Eye (tissue), 1 donor: ENCODE data around the gene KRTAP10-7.
A peak's percentile ranks its signal among the peaks of the same experiment; 100 is the strongest.
"Not testable (repeated sequence)": the region's sequence is repeated elsewhere in the genome, so short reads cannot be mapped to it uniquely, and the experiment has no call there.

Experiments used
- DNase-seq: peaks from one replicate; pipeline ENCODE4 v3.0.0-alpha.2; 2015

Gene KRTAP10-7

DNA sequence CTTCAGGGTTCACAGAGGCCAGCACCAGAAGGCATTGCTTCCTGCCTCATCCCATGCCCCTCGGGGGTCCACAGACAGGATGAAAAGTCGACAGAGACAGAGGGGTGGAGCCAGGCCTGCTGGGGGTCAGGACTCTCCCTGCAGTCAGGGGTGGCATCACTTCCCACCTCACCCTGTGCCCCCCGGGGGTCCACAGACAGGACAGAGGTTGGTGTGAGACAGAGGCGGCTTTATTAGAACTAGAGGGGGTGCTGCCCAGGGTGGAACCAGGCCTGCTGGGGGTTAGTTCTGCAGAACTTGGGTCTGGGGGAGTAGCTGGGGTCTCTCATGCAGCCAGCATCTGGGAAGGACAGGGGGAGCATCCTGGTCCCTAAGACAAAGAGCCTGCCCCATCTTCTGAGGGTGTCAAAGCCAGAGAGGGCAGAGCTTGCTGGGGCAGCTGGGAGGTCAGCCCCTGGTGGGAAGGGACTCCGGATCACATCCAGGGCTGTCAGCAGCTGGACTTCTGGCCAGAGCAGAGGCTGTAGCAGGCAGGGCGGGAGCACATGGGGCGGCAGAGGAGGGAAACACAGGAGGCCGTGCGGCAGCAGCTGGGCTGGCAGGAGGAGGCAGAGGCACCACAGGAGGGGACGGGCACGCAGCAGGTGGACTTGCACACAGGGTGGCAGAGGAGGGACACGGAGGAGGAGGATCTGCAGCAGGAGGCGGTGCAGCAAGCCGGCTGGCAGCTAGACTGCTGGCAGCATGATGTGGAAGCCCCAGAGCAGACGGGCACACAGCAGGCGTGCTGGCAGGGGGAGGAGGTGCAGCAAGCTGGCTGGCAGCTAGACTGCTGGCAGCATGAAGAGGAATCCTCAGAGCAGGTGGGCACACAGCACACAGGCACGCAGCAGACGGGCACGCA is 9.2 kb upstream of the KRTAP10-7 start:
- DNase-seq: not testable (repeated sequence)

DNA sequence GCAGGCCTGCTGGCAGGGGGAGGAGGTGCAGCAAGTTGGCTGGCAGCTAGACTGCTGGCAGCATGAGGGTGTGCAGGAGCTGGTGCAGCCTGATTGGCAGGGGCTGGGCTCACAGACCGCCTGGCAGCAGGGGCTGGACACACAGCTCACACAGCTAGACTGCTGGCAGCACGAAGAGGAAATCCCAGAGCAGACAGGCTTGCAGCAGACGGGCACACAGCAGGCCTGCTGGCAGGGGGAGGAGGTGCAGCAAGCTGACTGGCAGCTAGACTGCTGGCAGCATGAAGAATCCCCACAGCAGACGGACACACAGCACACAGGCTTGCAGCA is 8.6 kb upstream of the KRTAP10-7 start:
- not testable (repeated sequence) for DNase-seq

DNA sequence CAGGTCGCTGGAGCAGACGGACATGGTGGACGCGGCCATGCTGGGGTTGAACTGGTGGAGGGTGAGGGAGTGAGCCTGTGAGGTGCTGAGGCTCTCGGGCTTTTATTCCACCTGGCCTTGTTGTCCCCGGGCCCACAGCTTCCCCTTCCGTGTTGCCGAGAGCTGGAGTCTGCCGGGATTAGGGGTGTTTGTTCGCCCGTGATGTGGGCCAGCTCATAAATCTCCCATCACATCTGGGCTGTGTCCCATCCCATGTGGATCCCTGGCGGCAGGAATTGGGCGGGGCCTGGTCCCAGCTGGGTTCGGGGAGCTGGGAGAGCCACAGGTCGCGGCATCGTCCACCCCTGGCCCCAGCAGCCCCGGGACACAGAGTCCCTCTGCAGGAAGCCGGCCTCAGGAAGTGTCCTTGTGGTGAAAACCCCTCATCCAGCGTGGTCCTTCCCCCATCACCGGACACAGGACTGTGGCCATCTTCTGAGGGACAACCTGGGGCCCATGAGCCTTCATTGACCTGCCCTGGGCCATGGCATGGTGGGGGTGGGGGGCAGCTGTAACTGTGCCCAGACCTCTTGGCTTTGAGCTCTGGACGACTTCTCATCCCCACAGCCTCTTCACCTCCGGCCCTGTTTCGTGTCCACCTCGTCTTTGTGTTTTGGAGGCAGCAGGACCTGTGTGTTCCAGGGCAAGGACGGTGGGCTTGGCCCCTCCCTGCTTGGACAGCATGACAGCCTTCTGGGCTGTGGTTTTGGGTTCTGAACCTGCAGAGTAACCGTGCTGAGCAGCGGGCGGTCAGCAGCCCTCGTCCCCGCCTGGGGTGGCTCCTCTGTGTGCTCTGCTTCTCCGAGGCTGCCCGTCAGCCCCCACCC is 7.7 kb upstream of the KRTAP10-7 start, which contains the start of gene KRTAP10-6:
Gene KRTAP10-6 (minus strand): TSS at position 60 of the 866 bp plus-strand sequence. CDS start 21 bp downstream, at position 39.
- no peak for DNase-seq

DNA sequence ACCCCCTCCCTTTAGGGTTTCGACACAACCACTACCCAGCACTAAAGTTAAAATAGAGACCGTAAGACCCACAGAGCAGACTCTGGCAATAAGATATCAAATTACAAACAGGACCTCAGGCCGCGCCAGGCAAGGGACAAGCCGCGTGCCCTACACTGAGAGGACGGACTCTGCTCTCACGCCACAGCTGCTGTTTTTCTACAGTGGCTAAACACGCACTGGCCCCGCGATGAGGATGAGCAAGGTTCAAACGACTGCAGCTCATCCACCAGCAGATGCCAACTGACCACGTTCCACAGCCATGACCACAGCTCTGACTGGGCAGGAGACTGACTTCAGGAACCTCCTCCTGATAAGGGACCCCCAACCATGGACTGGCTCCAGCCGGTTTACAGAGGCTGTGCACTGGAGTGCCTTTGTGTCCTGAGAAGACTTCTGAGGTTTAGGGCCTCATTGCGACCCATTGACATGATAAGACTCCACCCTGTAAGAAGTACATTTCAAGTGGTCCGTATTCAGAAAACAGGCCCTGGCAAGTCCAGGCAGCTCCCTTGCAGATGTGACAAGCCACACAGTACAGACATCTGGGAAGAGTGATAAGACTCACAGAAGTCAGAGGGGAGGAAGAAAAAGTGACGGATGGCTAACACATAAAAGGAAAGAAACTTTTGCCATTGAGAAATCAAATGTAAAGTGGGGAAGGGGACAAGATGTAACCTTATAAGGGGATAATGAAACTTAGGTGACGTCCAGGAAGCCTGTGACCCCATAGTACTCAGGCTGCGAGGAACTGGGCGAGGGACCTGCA is 6.6 kb upstream of the KRTAP10-7 start:
- DNase-seq: no peak

DNA sequence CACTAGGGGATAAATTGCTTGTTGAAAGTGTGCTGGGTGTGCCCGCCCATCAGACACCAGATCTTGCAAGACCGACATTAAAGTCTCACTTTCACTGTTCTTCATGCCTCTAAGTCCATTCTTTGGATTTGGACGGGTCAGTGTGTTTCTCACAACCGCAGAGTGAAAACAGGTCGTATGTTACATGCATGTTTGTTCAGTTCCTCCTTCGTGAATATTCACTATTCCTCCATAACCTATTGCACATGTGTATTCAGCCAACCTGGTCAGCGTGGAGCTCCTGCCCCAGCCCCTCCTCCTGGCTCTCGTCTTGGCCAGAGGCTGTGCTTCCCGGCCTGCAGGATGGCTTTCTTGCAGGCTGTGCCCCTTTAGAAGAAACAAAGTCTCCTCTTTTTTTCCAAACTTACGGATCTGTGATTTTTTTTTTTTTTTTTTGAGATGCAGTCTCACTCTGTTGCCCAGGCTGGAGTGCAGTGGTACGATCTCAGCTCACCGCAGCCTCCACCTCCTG is 5.9 kb upstream of the KRTAP10-7 start:
- DNase-seq: no peak

DNA sequence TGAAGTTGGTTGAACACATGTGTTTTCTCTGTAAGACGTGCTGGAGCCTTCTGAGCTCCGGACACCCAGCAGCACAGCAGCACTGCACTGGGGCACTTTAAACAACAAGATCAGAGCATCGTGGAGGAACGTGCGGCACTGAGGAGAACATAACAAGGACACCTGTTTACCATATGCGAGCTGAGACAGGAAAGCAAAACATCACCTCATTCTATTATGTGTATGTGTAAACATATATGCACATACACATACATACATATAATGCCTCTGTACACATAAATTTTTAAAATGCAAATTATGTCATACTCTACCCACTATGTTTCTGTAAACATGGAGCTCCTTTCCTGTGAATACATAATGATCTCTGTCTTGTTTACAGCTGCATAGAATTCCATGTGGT is 4.9 kb upstream of the KRTAP10-7 start:
- DNase-seq: no peak

DNA sequence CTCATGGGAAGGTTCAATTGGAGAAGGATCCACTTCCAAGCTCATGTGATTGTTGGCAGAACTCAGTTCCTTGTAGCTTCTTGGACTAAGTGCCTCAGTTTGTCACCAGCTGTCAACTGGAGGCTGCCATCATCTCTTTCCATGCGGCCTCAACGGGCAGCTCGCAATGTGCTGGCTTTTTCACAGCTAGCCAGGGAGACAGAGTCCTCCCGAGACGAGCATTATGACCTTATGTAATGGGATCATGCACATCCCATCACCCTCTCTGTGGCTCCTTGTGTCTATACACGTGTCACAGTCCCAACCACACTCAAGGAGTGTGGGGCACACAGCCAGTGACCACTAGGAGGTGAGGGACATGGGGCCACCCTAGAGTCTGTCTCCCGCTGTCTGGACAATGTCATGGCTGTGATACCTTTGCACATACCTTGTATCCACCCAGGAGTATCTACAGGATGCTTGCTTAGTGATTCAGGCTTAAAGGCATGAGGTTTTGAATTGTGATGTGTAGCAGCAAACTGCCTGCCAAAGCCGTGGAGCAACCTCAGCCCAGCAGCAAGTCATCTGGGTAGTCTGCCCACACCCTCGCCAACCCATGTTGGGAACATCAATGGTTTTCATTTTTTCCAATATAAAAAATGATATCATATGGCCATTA is 4.2 kb upstream of the KRTAP10-7 start:
- no peak for DNase-seq

DNA sequence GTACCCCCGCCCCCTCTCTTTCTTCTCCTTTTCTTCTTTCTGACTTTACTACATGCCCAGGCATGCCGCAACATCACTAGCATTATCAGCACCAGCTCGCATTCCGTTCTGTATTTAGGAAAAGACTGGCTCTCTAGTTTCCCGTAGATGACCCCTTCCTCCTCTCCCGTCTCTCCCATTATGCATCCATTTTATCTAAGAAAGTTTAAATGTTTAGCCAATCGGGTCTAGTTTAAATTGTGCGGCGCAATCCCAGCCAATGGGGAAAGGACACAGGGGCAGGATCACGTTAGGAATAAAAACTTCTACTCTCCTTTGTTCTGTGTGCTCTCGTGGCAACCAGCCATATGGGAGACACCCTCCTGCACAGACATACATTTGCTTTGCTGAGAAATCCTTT is 2.3 kb upstream of the KRTAP10-7 start:
- no peak for DNase-seq

DNA sequence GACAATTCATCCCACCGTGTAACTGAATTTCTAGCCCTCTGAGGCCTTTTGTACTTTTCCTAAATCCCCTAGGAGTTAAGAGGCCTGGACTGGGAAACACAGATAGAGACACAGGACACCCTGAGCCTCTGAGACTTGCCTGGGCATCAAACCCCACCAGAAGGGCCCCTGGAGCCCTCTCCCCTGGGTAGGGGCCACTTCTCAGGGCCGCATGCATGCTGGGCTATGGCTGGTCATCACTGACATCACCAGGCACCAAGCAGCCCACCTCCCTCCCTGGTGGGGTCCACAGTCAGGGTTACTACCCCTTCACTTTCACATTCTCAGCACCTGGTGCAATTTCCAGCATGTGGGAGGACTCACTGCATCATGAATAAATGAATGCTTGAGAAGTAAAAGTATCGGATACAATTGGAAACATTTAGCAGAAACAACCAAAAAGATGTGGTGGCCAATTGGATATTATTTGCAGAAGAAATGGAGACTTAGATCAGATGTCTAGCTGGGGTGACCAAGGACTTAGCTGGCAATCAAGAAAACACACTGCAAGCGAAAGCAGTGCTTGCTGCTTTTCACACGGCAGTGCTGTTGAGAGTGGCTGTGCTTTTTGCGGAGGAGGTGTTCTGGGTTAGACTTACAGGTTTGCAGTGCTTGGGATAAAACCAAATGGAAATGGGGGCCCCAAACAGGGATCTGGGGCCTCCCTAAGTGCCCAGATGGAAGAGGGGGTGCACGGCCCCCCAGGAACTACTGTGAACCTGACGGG is 950 bp upstream of the KRTAP10-7 start:
- no peak for DNase-seq

DNA sequence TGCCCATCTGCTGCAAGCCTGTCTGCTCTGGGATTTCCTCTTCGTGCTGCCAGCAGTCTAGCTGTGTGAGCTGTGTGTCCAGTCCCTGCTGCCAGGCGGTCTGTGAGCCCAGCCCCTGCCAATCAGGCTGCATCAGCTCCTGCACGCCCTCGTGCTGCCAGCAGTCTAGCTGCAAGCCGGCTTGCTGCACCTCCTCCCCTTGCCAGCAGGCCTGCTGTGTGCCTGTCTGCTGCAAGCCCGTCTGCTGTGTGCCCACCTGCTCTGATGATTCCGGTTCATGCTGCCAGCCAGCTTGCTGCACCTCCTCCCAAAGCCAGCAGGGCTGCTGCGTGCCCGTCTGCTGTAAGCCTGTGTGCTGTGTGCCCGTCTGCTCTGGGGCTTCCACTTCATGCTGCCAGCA is 694 bp downstream of the KRTAP10-7 start:
- DNase-seq: not testable (repeated sequence)

DNA sequence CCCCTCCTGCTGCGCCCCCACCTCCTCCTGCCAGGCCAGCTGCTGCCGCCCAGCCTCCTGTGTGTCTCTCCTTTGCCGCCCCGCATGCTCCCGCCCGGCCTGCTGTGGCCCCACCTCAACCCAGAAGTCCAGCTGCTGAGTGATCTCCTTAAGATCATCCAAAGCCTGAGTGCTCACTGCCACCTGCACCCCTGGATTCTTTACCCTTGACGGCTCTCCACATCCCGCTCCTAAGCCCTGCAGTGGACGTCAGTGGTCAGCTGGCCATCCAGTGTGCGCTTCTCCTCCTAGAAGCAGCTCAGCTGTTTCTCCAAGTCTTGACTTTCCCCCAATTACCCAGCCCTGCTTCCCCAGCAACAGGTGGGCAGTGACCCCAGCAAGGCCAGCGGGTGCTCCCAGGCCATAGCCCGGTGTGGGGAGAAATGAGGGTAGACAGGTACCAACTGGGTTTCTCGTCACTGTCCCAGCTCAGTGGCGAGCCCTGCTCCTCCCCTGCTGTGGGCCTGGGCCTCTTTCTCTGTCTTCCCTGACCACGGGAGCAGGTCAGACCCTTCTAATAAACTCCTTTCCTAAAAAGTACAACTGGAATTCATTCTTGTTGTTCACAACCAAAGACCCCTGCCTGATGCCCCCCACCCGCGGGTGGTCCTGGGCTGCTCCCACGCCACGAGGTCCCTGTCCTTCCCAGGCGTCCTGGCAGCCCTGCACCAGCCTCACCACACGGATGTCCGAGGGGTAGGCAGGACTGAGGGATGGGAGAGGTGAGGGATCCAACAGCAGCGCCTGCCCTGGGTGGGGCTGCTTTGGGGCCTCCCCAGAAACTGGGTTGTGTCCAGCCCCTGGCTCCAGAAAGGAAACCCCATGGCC is 1.4 kb downstream of the KRTAP10-7 start:
- DNase-seq: peak; percentile 30

DNA sequence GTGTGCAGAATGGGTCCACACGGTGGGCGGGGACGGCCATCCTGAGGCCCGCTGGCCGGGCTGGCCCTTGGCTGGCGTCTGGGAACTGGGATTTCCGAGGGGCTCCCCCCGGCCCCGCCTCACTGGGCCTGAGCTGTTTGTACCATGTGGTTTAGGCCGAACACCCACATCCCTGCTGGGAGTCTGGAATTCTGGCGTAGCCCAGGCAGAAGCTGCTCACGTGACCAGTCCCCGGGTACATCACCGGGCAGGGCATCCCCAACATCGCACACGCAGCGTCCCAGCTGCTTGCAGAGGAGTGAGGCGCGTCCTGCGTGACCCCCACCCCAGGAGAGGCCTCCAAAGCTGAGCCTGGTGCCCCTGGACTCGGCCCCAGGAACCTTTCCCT is 2.1 kb downstream of the KRTAP10-7 start:
- no peak for DNase-seq

DNA sequence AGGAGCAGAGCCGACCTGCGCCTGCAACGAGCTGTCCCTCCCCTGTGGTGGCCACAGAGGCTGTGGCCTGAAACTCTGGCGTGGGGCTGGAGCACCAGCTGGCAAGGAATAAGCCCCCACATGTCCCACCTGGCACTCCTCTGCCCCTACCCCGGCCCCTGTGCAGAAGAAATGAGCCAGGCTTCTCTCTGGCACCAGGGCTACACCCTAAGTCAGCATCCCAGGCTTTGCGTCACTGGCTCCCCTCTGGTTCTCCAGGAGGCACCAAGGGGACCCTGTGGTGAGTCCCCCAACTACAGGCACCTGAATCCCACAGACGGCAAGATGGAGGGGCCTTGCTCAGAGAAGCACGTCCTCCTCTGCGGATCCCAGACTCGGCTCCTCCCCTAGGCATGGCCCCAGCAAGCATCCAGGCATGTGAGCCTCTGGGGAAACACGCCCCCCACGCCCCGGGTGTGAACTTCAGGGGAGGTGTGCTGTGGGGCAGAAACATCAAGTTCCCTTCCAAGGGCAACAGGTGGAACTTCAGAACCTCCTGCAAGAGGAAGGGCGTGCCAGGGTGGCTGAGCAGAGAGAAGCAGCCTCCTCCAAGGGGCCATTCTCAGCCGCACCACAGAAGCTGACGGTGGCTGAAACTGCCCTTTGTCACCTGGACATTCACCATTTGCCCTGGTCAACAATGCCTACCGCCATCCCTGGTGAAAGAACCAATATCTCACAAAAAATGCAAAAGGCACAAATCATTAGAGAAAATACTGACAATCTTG is 2.9 kb downstream of the KRTAP10-7 start:
- no peak for DNase-seq

DNA sequence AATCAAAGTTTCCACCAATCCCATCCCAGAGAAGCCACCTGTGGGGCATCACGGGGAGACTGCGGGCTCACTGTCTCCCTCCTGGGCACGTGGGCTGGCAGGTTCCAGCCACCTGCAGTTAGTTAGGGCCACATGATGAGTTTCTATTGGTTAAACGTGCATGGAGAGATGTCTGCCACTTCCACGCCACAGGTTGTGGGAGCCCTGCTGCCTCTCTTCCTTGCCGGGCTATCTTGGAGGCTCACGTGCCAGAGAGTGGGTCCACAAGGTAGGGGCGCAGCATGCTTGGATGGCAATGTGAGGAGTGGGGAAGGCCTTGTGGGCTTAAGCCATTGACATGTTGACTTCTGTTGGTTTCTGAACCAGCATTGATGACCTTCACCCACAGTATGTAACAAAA is 3.5 kb downstream of the KRTAP10-7 start:
- no peak for DNase-seq

DNA sequence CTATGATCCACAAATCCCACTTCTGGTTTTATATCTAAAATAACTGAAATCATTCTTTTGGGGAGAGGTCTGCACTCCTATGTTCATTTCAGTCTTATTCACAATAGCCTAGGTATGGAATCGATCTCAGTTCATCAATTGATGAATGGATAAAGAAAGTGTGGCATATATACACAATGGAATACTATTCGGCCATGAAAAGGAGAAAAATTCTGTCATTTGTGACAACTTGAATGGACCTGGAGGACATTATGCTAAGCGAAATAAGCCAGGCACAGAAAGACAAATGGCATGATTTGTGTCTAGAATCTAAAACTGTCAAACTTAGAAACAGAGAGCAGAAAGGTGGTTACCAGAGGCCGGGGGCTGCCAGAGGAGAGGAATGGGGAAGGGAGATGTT is 6.1 kb downstream of the KRTAP10-7 start:
- no peak for DNase-seq

DNA sequence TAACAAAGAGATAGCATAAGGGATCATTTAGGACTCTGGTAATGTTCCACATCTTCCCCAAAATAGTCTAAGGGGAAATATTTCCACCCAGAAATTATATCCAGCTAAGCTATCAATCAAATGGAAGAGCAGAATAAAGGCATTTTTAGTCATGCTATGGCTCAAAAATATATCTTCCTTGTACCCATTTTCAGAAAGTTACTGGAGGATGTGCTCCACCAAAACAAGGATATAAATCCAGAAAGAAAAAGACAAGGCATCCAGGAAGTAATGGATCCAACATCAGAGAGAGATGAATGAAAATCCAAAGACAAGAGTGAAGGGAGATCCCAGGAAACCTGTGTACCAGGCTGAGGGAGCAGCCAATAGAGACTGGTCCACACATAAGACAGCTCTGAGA is 8.8 kb downstream of the KRTAP10-7 start:
- no peak for DNase-seq

DNA sequence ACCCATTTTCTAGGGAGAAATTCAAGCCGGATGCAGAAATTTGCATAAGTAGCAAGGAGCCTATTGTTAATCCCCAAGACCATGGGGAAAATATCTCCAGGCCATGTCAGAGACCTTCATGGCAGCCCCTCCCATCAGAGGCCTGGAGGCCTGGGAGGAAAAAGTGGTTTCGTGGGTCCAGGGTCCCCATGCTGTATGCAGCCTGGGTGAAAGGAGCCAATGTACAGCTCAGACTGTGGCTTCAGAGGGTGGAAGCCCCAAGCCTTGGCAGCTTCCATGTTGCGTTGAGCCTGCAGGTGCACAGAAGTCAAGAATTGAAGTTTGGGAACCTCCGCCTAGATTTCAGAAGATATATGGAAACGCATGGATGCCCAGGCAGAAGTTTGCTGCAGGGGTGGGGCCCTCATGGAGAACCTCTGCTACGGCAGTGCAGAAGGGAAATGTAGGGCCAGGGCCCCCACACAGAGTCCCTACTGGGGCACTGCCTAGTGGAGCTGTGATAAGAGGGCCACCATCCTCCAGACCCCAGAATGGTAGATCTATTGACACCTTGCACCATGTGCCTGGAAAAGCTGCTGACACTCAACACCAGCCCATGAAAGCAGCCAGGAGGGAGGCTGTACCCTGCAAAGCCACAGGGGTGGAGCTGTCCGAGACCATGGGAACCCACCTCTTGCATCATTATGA is 9.9 kb downstream of the KRTAP10-7 start:
- not testable (repeated sequence) for DNase-seq

DNA sequence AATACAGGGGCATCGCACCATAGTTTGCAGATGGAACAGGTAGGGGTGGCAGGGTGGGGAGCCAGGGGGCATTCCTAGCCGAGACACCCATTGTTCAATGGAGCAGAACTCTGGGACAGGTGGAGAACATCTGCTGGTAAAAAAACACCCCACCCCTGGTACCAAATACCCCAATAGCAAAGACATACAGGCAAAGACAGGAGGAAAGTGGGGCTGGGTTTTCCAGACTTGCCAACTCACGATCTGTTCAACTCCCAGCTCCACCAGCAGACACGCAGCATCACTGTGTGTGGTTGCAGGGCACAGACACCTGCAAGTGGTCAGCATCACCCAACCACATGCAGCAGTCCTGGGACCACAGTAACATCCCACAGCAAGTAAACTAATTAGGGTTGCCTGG is 11.2 kb downstream of the KRTAP10-7 start:
- DNase-seq: no peak

DNA sequence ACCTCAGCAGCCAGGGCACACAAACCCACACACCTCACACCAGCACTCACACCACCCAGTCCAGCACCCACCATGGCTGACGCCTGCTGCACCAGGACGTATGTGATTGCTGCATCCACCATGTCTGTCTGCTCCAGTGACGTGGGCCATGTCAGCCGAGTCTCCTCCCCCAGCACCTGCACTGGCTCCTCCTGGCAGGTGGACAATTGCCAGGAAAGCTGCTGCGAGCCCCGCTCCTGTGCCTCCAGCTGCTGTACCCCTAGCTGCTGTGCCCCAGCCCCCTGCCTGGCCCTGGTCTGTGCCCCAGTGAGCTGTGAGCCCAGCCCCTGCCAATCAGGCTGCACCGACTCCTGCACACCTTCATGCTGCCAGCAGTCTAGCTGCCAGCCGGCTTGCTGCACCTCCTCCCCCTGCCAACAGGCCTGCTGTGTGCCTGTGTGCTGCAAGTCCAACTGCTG is 11.7 kb downstream of the KRTAP10-7 start, which contains the start of gene KRTAP10-8:
Gene KRTAP10-8 (plus strand): TSS at position 51 of the 458 bp plus-strand sequence. CDS start 22 bp downstream, at position 73.
- no peak for DNase-seq
